NCI-H1436 treated with DMSO at 0.1 percent for 48 hours (cell line): ENCODE data around the gene SLC35A2.

Experiments
- DNase-seq: peaks from one replicate; lab custom pipeline; 2025; lab: John Stamatoyannopoulos, UW

The SLC35A2 gene

DNA sequence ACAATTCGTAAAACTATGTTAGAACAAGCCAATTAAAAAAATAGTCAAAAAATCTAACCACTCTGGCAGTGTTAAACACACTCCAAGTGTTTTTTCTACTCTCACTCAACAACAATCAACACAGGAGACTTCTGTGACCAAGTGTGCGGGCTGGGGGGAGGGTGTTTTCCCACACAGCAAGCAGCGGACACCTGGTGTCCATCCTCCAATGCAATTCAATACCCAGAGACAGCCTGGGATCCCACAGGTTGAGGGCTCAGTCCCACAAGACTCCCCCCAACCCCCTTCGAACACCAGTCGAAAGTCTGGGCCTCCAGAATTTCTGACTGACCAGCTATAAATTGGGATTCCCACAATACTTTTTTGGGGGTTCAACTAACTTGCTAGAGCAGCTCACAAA lies 15.7 kb upstream of the SLC35A2 start:
- DNase-seq: no peak

DNA sequence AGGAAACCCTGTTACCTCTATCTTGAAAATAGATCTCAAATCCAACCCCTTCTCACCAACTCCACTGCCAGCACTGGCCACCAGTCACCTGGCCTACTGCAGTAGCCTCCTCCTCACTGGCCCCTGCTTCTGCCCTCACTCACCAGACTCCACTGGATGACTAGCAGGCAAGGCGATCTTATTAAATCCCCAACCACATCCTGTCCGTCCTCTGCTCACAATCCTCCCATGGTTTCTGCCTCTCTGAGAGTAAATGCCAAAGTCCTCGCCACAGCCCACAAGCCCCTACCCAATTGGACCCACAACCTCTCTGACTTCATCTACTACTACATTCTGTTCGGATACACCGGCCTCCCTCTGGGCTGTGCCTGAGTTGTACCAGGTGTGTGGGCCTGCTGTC lies 12.8 kb upstream of the SLC35A2 start:
- DNase-seq: no peak

DNA sequence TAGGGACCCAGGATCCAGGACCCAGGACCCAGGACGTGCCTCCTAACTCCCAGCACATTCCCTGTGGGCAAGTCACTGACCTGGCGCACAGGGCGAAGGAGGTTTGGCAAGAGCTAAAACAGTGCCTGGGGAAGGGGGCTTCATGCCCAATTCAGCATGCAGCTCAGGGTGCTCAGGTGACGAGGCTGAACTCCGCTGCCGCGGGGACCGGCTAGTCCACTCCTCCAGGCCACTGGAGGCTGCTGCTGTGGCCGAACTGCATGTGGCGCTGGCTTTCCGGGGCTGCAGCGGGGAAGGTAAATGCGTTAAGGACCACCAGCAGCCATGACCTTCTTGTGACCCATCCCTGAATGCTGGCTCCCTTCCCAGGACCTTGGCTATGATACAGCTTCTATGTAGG lies 12.3 kb upstream of the SLC35A2 start:
- DNase-seq: no peak

DNA sequence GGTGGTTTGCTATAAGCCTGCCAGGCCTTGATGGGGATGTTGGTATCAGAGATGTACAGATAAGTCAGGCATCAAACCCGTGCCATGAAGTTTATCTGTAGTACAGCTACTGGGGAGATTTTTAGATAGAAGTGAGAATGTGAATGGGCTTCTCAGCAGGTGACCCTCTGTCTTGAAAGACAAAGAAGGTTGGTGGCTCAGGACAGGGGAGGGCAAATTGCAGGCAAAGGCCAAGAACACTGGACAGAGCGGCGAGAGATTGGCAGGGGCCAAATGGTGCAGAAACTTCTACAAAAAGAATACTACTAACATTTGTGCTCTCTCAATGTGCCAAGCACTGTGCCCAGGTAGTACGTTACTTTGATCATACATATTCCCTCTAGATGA lies 9.3 kb upstream of the SLC35A2 start:
- no peak for DNase-seq

DNA sequence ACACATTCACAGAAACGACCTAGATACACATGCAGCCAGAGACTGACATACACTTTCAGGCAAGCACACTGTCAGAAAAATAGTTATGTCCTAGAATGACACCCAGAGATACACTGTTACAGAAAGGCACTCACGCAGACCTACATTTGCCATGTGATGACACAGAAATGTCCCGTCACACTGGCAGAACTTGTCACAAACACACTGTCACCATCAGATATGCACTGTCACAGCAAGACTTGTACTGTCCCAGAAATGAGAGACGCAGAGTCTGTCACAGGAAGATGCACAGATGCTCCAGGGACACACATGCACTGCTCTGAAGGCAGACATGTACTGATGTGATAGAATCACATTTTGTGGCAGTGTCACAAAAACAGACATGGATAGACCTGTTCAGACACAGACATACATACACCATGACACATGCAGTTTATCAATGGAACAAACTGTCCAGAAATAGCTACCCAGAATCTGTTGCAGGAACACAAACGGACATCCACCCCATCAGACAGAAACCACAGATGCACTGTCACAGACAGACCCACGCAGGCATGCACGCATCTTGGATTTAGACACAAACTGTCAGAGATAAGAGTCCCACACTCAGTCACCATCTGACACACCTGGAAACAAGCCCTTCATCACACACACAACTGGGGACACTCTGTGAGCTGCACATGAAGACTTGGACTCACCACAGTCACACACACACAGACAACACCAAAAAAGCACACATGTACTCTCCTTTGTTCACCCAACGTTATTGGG lies 8.7 kb upstream of the SLC35A2 start:
- no peak for DNase-seq

DNA sequence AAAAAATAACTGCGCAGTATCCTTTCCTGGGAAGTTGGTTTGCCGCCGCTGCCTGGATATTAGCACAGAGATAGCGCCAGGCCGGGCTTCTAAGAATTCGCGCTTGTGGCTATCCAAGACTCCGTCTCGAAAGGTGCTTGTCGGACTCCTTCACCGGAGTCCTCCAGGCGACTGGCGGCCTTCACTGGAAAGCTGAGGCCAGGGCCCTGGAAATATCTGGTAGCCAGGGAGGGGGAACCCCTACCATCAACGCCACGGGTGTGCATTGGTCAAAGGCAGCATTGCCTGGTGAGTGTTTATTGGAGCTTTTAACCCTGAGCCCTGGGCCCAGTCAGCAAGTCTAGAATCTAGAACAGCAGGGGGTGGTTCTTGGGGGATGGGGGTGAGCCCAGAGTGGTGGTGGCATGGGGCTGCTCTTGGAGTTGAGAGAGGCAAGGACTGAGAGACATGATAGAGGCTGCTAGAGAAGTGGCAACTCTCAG lies 8.0 kb upstream of the SLC35A2 start:
- no peak for DNase-seq

DNA sequence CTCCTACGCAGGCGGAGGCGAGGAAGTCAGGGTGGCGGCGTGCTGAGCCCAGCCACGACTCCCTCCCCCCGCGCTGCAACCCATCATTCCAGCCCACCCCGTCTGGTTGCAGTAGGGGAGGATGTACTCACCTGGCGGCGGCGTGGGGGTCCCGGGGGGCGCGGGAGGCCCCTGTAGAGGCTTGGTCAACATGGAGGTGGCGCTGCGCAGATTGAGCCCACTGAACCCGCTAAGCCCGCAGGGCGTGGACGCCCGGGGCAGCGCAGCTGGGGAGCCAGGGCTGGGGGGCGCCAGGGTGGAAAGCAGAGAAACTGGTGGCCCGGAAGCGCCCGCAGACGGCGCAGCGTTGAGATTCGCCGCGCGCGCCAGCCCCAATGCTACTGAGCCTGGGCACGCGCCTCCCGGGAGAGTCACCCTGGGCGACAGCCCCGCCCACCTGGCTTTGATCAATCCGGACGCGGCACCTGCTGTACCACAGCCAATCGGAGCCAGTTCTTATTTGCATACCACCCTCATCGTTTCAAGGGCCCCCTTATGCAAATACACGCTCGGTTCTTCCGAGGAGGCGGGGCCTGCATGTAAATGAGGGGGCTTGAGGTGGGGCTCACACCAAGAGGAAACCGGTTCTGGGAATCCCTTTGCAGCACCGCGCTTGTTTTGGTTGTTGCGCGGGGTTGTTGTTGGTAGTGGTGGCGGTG lies 7.3 kb upstream of the SLC35A2 start, which contains the start of gene PIM2:
Gene PIM2, minus strand, starts transcription at position 382 of the 698 bp plus-strand sequence. Its CDS starts 190 bp downstream, at position 192.
- peak; percentile 71 for DNase-seq

DNA sequence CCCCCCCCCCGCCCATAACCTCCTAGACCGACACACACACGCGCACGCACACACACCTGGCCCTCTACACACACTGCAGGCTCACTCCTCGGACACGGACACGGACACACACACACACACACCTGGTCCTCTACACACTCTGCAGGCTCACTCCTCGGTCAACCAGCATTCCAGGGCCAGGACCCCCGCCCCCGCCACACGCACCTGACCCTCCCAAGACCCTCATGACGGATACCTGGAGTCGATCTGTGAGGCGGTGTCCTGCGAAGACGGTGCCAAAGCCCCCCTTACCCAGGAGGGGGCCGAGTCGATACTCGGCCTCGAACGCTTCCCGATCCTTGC lies 6.8 kb upstream of the SLC35A2 start:
- DNase-seq: no peak

DNA sequence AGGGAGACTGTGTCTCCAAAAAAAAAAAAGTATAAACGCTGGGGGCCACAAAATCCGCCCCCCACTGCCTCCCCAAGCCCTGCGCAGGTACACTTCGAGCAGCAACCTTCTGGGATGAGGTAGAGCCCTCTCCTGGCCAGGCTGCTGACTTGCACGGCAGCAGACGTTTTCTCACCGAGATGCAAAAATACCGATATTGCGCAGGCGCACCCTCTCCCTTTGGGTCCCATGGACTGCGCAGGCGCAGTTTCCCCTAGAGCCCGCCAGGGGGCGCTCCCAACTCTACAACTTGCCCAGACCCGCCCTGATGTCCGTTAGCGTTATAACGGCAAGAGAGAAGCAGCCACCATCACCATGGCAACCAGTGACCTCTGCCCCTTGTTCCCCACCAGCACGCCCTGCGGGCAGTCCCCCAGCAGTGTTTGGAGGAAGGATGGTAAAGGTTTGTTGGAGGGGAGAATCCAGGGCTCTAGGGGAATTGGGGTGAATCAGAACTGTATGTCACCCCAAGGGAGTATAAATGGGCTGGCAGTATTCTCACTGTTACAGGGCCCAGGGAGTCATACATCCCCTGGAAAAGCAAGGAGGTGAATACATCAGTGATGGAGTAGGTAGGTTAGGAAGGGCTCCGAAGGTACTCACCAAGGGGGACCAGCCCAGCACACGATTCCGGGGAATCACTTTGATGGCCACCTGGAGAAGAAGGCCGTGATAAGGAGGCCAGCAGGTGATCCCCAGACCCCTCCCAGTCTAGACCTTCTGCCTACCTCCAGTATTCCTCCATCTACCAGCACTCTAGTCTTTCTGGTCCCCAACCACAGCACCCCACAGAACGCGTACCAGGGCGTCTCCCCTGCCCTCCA lies 5.9 kb upstream of the SLC35A2 start:
- peak; percentile 56 for DNase-seq

DNA sequence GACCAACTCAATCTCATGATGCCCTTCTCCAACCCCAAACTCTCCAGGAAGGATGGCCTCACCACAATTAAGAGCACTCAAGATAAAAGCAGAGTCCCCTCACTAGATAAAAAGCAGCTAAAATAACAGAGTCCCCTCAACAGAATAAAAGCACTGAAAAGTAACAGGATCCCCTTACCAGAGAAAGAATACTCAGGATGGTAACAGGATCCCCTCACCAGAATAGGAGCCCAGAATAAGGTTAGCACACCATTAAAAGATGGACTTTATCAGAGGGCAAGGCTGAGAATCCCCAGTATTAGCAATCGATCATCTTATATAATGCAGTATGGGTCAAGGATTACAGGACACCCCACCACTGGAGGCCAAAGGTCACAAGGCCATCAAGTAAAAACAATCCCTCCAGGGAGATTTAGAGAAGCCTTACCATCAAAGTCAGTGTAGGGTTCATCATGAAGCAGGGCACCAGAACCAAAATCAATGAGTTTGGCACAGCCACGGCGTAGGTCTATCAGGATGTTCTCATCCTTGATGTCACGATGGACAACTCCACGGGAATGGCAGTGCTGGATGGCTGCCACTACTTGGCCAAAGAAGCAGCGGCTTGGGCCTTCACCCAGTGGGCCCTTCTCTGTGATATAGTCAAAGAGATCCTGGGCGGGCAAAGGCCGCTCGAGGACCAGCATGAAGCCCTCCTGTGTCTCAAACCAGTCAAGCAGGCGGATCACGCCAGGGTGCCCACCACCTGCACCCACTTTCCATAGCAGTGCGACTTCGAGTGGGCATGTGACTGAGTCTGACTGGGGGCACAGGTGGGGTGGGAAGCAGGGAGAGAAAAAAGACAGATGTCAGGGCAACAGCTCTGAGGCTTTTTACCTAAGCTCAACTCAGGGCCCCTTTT lies 3.4 kb upstream of the SLC35A2 start:
- DNase-seq: no peak

DNA sequence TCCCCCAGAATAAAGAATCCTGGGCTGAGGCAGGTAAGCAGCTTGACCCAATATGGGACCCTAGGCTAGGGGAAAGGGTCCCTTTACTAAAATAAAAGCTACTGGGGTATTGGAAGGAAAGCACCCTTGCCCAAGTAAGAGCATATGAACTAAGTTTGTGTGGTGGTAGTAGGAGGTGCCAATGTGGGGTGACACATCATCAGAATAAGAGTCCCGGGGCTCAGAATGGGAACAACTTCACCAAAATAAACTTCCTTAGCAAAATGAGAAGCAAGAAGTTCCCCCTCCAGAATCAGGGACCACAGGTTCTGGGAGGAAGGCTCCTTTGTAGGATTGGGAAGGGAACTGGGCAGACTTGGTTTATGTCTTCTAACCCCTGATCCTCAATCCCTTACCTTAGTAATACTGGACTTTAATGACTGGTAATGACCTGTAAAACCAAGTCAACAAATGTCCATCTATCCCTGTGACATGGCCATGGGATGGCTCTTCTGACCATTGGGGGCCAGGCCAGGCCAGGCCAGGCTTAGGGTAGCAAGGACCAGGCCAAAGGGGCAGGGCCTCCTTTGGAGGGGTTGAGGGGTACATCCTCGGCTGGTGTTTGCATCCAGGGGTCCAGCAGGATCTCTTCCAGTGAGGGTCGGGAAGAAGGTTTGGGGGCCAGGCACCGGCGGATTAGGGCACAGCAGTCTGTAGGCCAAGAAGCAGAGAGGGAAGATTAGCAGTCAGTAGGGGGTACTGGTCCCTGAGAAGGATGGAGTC lies 2.3 kb upstream of the SLC35A2 start:
- no peak for DNase-seq

DNA sequence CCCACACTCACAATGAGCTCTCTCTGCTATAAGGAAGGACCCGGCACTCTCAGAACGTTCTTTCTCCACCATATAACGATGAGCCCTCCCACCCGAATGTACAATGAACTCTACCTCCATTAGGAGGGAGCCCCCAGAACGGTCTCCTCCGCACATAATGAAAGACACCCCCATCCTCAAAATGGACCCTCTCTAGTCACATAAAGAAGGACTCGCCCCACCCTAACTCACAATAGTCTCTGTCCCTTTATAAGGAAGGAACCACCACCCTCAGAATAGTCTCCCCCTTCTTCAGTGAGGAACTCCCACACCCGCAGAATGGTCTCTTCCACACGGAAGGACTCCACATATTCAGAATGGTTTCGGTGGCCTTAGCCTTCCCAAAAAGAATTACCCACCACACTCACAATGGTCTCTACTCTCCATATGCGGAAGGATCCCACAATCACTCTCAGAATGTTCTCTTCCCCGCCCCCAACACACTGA lies 477 bp downstream of the SLC35A2 start:
- no peak for DNase-seq

DNA sequence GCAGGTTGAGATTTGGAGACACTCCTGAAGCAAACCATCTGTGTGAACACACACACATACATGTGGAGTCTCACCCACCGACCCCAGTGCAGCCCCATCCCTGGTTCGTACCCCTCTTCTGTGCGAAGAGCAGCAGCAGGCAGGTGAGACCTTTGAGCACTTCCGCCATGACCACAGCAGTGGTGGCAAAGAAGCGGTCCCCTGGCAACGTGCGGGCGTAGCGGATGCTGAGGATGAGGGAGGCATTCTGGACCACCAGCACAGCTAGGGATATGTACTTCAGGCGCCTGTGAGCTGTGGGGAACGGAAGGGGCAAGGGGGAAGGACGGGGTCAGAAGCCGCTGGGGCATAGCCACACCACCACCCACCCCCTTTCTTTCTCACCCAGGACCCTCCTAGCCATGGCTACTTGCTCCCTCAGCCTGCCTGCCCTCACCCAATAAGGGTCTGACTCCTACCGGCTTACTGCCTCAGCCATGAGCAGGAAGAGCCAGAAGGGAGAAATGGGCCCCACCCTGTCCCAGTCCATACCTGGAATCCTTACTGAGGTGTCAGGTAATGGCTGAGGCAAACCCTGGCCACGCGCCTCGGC lies 1.6 kb downstream of the SLC35A2 start:
- no peak for DNase-seq

DNA sequence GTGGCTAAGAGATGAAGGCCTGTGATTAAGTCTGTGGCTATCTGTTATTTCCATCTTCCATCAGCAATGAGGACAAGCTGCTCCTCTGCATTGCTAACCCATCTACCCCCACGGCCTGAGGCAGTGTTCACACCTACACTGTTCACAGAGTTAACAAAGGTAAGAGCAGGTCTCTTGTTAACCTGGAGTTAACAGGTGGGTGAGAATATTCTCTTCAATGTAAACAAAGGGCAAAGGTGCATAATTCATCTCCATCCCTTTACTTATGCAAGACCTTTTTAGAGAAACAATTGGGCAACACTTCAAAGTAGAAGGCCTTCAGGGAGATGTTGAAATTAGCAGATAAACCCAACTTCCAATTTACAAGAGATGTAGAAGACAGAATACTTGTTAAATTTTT lies 2.8 kb downstream of the SLC35A2 start:
- DNase-seq: no peak

DNA sequence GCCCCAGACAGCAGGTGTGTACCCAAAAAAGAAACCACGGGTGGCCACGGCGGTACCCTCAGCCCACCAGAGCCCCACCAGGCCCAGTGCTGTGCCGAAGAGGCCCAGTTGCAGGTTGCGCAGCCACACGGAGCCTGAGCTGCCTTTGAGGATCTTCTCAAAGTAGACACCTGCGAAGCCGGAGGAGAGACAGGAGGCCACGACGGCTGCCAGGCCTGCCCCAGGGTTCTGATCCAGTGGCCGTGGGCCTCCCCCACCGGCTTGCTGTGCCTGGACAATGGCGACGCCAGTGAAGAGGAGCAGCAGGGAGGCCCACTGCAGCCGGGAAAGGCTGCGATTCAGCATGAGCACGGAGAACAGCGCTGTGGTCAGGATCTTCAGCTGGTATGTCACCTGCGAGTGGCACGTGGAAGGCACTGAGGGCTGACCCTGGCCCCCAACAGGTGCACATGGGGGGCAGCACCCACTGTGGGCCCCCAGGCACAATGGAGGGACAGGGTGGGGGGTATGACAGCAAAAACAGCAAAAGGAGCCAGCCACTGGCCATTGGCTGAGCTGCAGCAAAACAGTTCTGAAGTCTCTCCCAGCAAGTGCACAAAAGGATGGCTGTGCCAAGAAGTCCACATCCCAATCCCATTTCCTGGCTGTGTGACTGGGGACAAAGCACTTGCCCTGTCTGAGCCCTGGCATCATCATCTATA lies 6.2 kb downstream of the SLC35A2 start:
- DNase-seq: no peak

DNA sequence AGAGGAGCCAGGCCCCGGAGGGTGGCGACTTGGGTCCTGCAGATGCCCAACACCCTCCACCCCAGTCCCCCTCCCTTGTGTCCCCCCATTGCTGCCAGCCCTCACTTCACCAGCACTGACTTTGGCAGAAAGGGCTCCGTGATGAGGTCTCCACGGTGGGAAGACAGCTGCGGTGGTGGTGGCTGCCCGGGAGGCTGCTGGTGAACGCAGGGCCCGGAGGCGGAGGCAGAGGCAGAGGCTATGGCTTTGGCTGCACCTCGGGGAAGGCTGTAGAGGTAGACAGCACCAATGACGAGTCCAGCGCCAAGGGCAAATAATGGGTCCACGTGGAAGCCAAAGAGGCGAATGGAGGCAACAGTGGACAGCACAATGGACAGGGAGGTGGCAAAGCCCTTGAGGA lies 6.8 kb downstream of the SLC35A2 start:
- no peak for DNase-seq

DNA sequence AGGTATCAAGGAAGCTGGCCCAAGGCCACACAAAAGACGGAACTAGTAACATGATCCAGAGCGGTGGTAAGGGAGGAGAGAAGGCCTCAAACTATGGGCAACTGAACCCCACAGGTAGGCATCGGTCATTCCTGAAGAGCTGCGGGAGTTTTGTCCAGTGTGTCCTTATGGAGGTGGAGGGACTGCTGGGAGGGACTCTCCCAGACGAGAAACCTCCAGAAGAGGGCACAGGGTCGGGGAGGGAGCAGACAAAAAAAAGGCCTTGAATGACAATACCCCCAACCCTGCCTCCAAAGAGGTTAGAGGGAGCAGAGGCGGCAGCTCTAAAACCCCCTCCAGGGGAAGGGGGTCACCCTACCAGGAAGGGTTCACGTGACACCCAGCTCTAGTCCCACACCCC lies 7.3 kb downstream of the SLC35A2 start:
- DNase-seq: no peak

DNA sequence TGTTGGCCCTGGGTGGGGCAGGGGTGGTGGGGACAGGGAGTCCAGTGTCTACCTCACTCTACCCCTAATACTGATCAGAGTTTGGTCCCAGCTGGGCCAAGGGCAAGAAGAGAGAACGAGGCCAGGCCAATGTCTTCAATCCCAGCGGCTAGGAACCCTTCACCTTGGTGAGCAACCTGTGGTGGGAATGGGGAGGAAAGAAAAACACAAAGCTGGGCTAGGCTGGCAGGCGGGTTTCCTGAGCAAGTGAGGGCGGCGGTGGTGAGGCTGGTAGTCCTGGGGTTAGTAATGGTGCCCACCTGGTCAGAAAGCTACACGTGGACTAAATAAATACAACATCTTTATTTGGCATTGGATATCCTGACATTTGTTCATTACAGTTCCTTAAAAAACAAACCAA lies 8.2 kb downstream of the SLC35A2 start:
- DNase-seq: no peak

DNA sequence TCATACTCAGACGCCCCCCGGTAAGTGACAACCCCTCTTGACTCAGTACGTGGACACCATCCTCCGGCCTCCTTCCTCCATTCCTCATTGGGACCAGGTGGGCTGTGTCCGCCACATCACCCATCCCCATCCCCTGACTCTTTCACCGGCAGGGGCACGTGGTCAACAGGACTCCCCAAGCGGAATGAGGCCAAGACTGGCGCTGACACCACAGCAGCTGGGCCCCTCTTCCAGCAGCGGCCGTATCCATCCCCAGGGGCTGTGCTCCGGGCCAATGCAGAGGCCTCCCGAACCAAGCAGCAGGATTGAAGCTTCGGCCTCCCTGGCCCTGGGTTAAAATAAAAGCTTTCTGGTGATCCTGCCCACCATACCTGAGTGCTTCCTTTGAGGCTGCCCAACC lies 8.7 kb downstream of the SLC35A2 start:
- DNase-seq: no peak

DNA sequence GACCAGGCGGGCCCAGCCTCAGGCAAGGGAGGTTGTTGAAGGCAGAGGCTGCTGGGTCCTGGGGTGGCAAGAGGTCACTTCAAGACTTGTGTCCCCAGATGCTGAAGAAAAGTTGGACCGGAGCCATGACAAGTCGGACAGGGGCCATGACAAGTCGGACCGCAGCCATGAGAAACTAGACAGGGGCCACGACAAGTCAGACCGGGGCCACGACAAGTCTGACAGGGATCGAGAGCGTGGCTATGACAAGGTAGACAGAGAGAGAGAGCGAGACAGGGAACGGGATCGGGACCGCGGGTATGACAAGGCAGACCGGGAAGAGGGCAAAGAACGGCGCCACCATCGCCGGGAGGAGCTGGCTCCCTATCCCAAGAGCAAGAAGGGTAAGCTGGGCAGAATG lies 9.3 kb downstream of the SLC35A2 start:
- no peak for DNase-seq
